ENCODE measurements around the gene ANKRD9. TPM values are rescaled to one million over a fixed set of nuclear protein-coding genes. Genes with fewer than 3 reads are reported as not detected.

Gene ANKRD9
- total and polyA plus RNA-seq, 9 of the 15 experiments (the other 6 are each of a cell fraction or from before 2014, with no cell fraction given) = 0.04 to 32.9 (median 5.3) TPM

DNA sequence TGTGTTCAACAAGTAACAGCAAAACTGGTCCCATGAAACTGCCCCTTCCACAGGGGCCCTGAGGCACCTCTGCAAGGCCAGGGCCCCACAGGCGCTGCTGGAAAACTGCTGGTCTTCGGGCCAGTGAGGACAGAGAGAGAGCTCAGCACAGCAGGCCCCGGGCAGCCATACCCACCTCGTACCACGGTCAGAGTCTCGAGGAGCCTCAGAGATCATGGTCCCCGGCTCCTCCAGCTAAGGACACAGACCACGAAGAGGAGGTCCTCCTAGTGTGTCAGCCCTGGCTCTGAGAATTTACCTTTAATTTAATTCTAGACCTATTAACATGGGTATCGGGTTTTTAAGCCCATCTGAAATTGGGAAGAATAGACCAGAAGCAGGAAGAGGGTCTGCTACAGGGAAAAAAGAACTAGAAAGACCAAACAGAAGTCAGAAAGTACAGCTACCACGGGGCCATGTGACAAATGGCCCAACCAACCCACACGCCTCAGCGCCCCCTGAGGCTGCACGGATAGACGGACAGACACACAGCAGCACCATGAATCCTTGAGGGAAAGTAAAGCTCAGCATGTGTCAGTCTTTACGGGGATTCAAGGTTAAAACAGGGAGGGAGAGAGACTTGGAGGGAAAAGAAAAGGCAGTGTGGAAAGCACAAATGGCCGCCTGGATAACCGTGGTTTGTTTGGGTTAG is 22.9 kb downstream of the ANKRD9 start (continued):
- TF ChIP-seq USF2 (CRISPR knock-in tag; IDR thresholded peaks at IDR 0.05) (peak; percentile 25; the same call in 1 of the 2 replicates), TFE3 (CRISPR knock-in tag; IDR thresholded peaks at IDR 0.05) (no peak)
- TF ChIP-seq, protein P1, sequence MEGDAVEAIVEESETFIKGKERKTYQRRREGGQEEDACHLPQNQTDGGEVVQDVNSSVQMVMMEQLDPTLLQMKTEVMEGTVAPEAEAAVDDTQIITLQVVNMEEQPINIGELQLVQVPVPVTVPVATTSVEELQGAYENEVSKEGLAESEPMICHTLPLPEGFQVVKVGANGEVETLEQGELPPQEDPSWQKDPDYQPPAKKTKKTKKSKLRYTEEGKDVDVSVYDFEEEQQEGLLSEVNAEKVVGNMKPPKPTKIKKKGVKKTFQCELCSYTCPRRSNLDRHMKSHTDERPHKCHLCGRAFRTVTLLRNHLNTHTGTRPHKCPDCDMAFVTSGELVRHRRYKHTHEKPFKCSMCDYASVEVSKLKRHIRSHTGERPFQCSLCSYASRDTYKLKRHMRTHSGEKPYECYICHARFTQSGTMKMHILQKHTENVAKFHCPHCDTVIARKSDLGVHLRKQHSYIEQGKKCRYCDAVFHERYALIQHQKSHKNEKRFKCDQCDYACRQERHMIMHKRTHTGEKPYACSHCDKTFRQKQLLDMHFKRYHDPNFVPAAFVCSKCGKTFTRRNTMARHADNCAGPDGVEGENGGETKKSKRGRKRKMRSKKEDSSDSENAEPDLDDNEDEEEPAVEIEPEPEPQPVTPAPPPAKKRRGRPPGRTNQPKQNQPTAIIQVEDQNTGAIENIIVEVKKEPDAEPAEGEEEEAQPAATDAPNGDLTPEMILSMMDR (IDR thresholded peaks at IDR 0.05 in 2 of 3, conservative IDR thresholded peaks at IDR 0.05 in 1 of 3; ENCODE audit: insufficient read depth in 2 of 3, low read depth in 1 of 3, low read length in 3 of 3) = peak in 2 of 3 experiments; percentile 19 to 36; a peak in 2 of 6 replicates
